ENCODE data around the gene RPP38.

The RPP38 gene

DNA sequence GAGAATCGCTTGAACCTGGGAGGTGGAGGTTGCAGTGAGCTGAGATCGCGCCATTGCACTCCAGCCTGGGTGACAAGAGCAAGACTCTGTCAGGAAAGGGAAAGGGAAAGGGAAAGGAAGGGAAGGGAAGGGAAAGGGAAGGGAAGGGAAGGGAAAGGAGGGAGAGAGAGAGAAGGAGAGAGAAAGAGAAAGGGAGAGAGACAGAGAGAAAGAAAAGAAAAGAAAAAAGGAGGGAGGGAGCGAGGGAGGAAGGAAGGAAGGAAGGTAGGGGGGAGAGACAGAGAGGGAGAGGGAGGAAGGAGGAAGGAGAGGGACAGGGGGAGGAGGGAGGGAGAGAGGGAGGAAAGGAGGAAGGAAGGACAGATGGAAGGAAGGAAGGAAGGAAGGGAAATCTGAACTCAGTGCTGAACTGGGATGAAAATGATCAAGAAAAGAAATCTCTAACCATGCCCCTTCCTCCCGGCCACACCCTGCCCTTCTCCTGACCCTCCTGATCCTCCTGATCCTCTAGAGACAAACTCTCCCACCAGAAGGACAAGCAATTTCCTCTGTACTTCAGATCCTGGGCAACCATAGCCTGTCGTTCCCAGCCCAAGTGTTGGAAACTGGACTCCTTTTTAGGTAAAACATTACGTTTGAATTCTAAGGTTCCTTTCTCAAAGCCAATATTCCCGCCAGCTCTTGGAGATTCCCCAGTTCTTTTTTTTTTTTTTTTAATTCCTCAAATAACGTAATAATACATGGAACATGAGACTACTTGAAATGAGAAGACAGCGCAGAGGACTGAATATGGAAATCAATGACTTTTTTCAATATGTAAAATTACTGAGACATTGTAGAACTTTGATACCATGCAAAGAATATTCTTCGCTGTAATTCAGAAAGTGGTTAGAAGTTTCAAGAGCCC, 39.2 kb downstream of the RPP38 start:
- H3K4me3 ChIP-seq (ENCODE audit: low read length in 2 of 2): no peak overlapping the region
- no peak overlapping the region for H3K9ac ChIP-seq (ENCODE audit: low read length in 2 of 2)
- H3K27ac ChIP-seq (ENCODE audit: low read length): no peak overlapping the region
- H3K9me3 ChIP-seq (ENCODE audit: control insufficient read depth in 2 of 2, low read length in 2 of 2): no peaks in the 10 kb centered on the region
- no peaks in the 10 kb centered on the region for H3K27me3 ChIP-seq (ENCODE audit: control insufficient read depth in 1 of 2, insufficient read depth in 2 of 2, low read length in 2 of 2)
- no peaks in the 10 kb centered on the region for H3K4me1 ChIP-seq (ENCODE audit: control insufficient read depth, insufficient read depth, low read length)
- peaks cover 9 to 35% of the 10 kb centered on the region in 2 donors for H3K36me3 ChIP-seq (ENCODE audit: control insufficient read depth in 2 of 2, insufficient read depth in 2 of 2, low read length in 2 of 2)

DNA sequence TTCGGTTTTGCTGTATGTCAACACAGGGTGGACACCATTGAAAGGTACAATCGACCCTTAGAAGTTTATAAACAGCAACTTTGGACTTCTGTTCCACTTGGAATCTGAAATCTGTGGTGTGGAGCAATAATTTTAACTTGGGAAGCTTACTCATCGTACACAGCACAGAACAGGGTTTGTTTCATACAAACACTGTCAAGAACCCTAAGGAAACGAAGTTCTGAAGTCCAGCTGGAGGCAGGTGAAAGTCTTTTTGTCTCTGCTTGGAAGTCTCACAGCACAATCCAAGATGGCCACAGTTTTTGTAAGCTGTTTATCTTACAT, 39.8 kb downstream of the RPP38 start:
- Histone ChIP-seq H3K9me3 (ENCODE audit: control insufficient read depth in 2 of 2, low read length in 2 of 2) (no peaks in the 10 kb centered on the region), H3K27me3 (ENCODE audit: control insufficient read depth in 1 of 2, insufficient read depth in 2 of 2, low read length in 2 of 2) (no peaks in the 10 kb centered on the region), H3K4me3 (ENCODE audit: low read length in 2 of 2) (no peak overlapping the region), H3K27ac (ENCODE audit: low read length) (no peak overlapping the region), H3K9ac (ENCODE audit: low read length in 2 of 2) (no peak overlapping the region), H3K4me1 (ENCODE audit: control insufficient read depth, insufficient read depth, low read length) (no peaks in the 10 kb centered on the region), H3K36me3 (ENCODE audit: control insufficient read depth in 2 of 2, insufficient read depth in 2 of 2, low read length in 2 of 2) (peaks cover 9 to 31% of the 10 kb centered on the region in 2 donors)

DNA sequence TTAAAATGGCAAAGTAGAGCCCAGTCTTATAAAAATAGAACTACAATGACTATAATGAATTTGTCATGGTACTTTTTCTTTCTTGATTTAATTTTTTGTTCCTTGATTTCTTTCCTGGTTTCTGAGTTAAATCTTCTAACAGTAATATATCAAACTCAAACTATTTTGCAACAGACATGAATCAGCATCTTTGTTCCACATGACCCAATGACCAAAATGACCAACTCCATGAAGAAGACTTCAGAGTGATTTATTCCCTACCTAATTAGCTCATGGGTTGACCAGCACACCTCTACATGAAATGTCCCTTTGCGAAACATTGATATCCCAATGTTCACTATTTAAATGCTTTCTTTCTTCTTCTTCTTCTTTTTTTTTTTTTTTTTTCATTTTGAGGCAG, 40.5 kb downstream of the RPP38 start:
- Histone ChIP-seq H3K36me3 (ENCODE audit: control insufficient read depth in 2 of 2, insufficient read depth in 2 of 2, low read length in 2 of 2) (peaks cover 8 to 28% of the 10 kb centered on the region in 2 donors), H3K4me3 (ENCODE audit: low read length in 2 of 2) (no peak overlapping the region), H3K27me3 (ENCODE audit: control insufficient read depth in 1 of 2, insufficient read depth in 2 of 2, low read length in 2 of 2) (no peaks in the 10 kb centered on the region), H3K9me3 (ENCODE audit: control insufficient read depth in 2 of 2, low read length in 2 of 2) (no peaks in the 10 kb centered on the region), H3K27ac (ENCODE audit: low read length) (no peak overlapping the region), H3K4me1 (ENCODE audit: control insufficient read depth, insufficient read depth, low read length) (no peaks in the 10 kb centered on the region), H3K9ac (ENCODE audit: low read length in 2 of 2) (no peak overlapping the region)

DNA sequence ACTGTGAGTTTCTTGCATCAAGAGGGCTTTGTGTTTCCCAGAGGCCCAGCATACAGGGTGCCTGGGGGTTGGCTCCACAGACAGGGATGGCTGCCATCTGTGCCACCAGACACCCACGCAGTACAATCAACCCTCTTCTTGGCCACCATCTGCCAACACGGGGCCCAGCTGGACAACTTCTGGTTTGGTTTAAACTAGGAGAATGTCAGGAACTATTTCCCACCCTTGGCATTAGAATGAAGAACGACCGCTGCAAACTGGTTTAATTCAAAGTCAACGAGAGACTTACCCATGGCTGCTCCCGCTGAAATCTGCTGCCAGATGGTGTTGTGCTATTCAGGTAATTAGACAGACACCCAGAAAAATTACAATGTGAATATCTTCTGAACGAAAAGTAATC, 43.5 kb downstream of the RPP38 start:
- Histone ChIP-seq H3K36me3 (ENCODE audit: control insufficient read depth in 2 of 2, insufficient read depth in 2 of 2, low read length in 2 of 2) (peaks cover 0 to 7% of the 10 kb centered on the region in 2 donors), H3K4me1 (ENCODE audit: control insufficient read depth, insufficient read depth, low read length) (no peaks in the 10 kb centered on the region), H3K27ac (ENCODE audit: low read length) (no peak overlapping the region), H3K4me3 (ENCODE audit: low read length in 2 of 2) (no peak overlapping the region), H3K9me3 (ENCODE audit: control insufficient read depth in 2 of 2, low read length in 2 of 2) (no peaks in the 10 kb centered on the region), H3K9ac (ENCODE audit: low read length in 2 of 2) (no peak overlapping the region), H3K27me3 (ENCODE audit: control insufficient read depth in 1 of 2, insufficient read depth in 2 of 2, low read length in 2 of 2) (no peaks in the 10 kb centered on the region)

DNA sequence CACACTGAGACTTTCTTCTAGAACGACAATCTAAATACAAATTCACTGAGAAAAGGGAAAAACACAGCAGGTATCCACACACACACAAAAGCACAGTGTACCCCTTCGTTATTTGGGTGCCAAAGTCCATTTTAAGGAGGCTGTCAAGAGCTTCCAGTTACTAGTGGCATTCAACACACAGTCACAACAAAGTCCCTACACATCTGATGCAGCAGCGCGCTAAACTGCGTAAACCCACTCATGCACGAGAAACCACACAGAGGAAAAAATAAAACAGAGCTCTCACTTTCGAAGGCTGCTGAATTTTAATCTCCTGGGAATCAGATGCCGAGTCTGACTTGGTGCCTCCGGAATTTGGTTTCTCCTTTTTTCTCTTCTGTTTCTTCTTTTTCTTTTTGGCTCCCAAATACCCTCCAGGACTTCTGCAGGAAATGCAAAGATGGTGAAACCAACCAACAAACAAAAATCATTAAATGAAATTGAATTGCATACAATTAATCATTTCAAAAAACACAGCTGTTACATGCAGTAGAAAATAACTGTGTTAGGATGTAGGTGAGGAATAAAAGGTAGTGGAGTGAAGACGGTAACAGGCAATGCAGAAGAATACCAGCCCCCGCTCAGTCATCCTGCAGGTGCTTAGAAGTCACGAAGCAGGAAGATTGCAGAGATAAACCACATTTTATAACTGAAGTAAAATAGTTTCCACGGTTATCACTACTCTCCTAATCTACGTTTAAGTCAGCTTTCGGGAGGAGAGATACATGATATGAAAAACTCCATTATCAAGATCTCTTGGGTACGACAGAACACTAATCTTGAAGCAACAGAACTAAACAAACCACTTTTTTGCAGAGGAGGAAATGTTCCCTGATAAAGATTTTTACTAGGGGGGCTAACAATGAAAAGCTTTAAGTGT, 44.2 kb downstream of the RPP38 start:
- no peaks in the 10 kb centered on the region for H3K9me3 ChIP-seq (ENCODE audit: control insufficient read depth in 2 of 2, low read length in 2 of 2)
- H3K36me3 ChIP-seq (ENCODE audit: control insufficient read depth in 2 of 2, insufficient read depth in 2 of 2, low read length in 2 of 2): peaks cover 0 to 7% of the 10 kb centered on the region in 2 donors
- H3K4me1 ChIP-seq (ENCODE audit: control insufficient read depth, insufficient read depth, low read length): no peaks in the 10 kb centered on the region
- H3K4me3 ChIP-seq (ENCODE audit: low read length in 2 of 2): no peak overlapping the region
- no peak overlapping the region for H3K9ac ChIP-seq (ENCODE audit: low read length in 2 of 2)
- H3K27ac ChIP-seq (ENCODE audit: low read length): no peak overlapping the region
- no peaks in the 10 kb centered on the region for H3K27me3 ChIP-seq (ENCODE audit: control insufficient read depth in 1 of 2, insufficient read depth in 2 of 2, low read length in 2 of 2)

DNA sequence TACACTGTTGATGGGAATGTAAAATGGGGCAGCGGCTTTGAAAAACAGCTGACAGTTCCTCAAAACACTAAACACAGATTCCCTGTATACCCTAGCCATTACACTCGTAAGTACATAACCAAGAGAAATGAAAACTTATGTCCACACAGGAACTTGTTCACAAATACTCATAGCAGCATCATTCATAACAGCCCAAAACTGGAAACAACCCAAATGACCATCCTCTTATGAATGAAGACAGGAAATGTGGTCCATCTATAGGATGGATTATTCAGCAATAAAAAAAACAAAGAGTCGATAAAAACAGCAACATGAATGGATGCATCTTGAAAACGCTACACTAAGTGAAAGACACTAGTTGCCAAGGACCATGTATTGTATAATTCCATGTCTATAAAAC, 47.6 kb downstream of the RPP38 start:
- Histone ChIP-seq H3K9ac (ENCODE audit: low read length in 2 of 2) (no peak overlapping the region), H3K27ac (ENCODE audit: low read length) (no peak overlapping the region), H3K27me3 (ENCODE audit: control insufficient read depth in 1 of 2, insufficient read depth in 2 of 2, low read length in 2 of 2) (no peaks in the 10 kb centered on the region)

DNA sequence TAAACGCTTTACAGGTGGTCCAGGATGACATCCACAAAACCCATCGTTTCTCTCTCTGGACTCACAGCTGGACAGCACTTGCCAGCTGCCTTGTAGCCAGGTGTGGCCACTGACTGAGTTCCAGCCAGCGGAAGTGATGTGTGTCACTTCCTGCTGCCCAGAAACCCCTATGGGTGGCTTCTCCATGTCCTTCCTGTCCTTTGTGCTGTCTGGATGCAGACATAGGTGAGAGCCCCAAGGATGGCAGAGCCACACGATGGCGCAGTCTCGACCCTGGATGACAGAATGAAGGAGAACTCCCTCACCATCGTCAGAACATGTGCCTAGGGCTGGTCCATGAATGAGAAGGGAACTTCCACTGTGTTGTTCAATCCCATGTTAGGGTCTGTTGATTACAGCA, 49.2 kb downstream of the RPP38 start:
- H3K27ac ChIP-seq (ENCODE audit: low read length): no peak overlapping the region
- H3K36me3 ChIP-seq (ENCODE audit: control insufficient read depth in 2 of 2, insufficient read depth in 2 of 2, low read length in 2 of 2): no peaks in the 10 kb centered on the region
- no peaks in the 10 kb centered on the region for H3K9me3 ChIP-seq (ENCODE audit: control insufficient read depth in 2 of 2, low read length in 2 of 2)
- no peaks in the 10 kb centered on the region for H3K4me1 ChIP-seq (ENCODE audit: control insufficient read depth, insufficient read depth, low read length)
- no peak overlapping the region for H3K4me3 ChIP-seq (ENCODE audit: low read length in 2 of 2)
- H3K27me3 ChIP-seq (ENCODE audit: control insufficient read depth in 1 of 2, insufficient read depth in 2 of 2, low read length in 2 of 2): no peaks in the 10 kb centered on the region
- H3K9ac ChIP-seq (ENCODE audit: low read length in 2 of 2): no peak overlapping the region

More for the DNA sequence above, 47.6 kb downstream of the RPP38 start:
- H3K36me3 ChIP-seq (ENCODE audit: control insufficient read depth in 2 of 2, insufficient read depth in 2 of 2, low read length in 2 of 2): peaks cover 0 to 5% of the 10 kb centered on the region in 2 donors
- no peaks in the 10 kb centered on the region for H3K9me3 ChIP-seq (ENCODE audit: control insufficient read depth in 2 of 2, low read length in 2 of 2)
- no peaks in the 10 kb centered on the region for H3K4me1 ChIP-seq (ENCODE audit: control insufficient read depth, insufficient read depth, low read length)
- H3K4me3 ChIP-seq (ENCODE audit: low read length in 2 of 2): no peak overlapping the region

DNA sequence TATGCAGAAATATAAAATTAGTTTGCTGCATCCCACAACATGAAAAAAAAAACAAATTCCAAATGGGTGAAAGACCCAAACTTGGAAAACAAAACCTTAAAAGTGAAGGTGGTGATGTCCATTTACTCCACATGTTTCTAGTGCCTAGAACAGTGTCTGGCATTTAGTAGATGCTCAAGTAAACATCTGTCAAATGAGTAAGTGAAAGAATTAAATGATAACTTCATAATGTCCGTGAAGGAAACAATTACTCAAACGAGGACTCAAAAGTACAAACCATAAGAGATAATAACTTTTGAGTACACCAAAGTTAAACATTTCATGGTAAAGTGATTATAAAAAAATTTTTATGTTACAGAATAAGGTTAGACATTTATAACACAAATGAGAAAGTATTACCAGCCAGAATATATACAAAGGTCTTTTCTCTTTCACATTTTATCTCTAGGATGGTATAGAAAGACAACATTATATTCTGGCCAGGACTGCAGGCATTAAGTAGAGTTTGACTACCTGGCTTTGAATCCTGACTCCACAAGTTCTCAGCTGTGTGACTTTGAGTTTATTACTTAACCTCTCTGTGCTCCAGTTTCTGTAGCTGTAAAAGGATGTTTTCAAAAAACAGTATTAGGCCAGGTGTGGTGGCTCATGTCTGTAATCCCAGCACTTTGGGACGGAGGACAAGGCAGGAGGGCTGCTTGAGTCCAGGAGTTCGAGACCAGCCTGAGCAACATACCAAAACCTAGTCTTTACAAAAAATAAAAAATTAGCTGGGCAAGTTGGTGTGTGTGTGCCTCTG, 50.6 kb downstream of the RPP38 start:
- H3K4me3 ChIP-seq (ENCODE audit: low read length in 2 of 2): no peak overlapping the region
- H3K36me3 ChIP-seq (ENCODE audit: control insufficient read depth in 2 of 2, insufficient read depth in 2 of 2, low read length in 2 of 2): no peaks in the 10 kb centered on the region
- H3K27ac ChIP-seq (ENCODE audit: low read length): no peak overlapping the region
- H3K4me1 ChIP-seq (ENCODE audit: control insufficient read depth, insufficient read depth, low read length): no peaks in the 10 kb centered on the region
- no peaks in the 10 kb centered on the region for H3K27me3 ChIP-seq (ENCODE audit: control insufficient read depth in 1 of 2, insufficient read depth in 2 of 2, low read length in 2 of 2)
- no peaks in the 10 kb centered on the region for H3K9me3 ChIP-seq (ENCODE audit: control insufficient read depth in 2 of 2, low read length in 2 of 2)
- H3K9ac ChIP-seq (ENCODE audit: low read length in 2 of 2): no peak overlapping the region

DNA sequence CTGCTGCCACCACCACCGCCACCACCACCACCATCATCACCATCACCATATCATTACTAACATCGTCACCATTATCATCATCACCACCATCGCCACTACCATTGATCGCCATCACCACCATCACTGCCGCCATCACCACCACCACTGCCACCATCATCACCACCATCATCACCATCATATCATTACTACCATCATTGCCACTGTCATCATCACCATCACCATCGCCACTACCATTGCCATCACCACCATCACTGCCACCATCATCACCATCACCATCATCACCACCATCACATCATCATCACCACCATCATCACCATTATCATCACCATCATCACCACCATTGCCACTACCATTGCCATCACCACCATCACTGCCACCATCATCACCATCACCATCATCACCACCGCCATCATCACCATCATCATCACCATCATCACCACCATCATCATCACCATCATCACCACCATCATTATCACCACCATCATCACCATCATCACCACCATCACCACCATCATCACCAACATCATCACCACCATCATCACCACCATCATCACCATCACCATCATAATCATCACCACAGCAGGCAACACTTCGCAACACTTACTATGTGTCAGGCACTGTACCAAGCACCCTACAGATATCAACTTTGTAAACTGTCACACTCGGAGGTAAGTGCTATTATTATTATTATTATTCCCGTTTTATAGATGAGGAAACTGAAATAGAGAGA, 52.1 kb downstream of the RPP38 start:
- Histone ChIP-seq H3K4me1 (ENCODE audit: control insufficient read depth, insufficient read depth, low read length) (no peaks in the 10 kb centered on the region), H3K9me3 (ENCODE audit: control insufficient read depth in 2 of 2, low read length in 2 of 2) (no peaks in the 10 kb centered on the region), H3K27ac (ENCODE audit: low read length) (no peak overlapping the region), H3K4me3 (ENCODE audit: low read length in 2 of 2) (no peak overlapping the region), H3K9ac (ENCODE audit: low read length in 2 of 2) (no peak overlapping the region), H3K36me3 (ENCODE audit: control insufficient read depth in 2 of 2, insufficient read depth in 2 of 2, low read length in 2 of 2) (no peaks in the 10 kb centered on the region), H3K27me3 (ENCODE audit: control insufficient read depth in 1 of 2, insufficient read depth in 2 of 2, low read length in 2 of 2) (no peaks in the 10 kb centered on the region)

DNA sequence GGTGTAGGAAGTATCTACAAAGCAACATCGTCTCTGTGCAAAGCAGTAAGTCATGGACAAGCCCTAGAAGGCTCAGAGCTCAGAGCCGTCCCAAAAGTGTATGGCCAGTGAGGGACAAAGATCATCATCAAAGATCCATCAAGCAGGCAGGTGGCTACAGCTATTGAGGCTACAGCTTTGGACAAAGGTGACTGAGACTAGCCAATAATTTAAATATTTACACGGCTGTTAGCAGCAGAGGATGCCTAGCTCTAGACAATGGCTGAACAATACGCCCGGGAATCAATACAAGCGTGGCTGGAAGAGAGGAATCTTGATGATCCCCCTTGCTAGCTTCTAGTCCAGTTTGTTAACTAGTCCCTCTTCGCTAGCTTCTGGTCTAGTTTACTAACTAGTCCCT, 53.4 kb downstream of the RPP38 start:
- Histone ChIP-seq H3K9me3 (ENCODE audit: control insufficient read depth in 2 of 2, low read length in 2 of 2) (no peaks in the 10 kb centered on the region), H3K27ac (ENCODE audit: low read length) (no peak overlapping the region), H3K9ac (ENCODE audit: low read length in 2 of 2) (no peak overlapping the region), H3K27me3 (ENCODE audit: control insufficient read depth in 1 of 2, insufficient read depth in 2 of 2, low read length in 2 of 2) (no peaks in the 10 kb centered on the region), H3K36me3 (ENCODE audit: control insufficient read depth in 2 of 2, insufficient read depth in 2 of 2, low read length in 2 of 2) (no peaks in the 10 kb centered on the region), H3K4me3 (ENCODE audit: low read length in 2 of 2) (no peak overlapping the region), H3K4me1 (ENCODE audit: control insufficient read depth, insufficient read depth, low read length) (no peaks in the 10 kb centered on the region)

Data from stomach smooth muscle (tissue), 2 donors.